Right hindlimb (tissue), 1 donor: Measurements from ENCODE around the gene SLC9A9.
"Not testable (repeated sequence)": the region's sequence is repeated elsewhere in the genome, so short reads cannot be mapped to it uniquely, and the experiment has no call there.

Source experiments
- DNase-seq: peaks from one replicate; pipeline ENCODE4 v3.0.0-alpha.2; 2018

SLC9A9 gene

GRCh38 chr3:143751643-143752178 is 96.6 kb downstream of the SLC9A9 start:
- DNase-seq: no peak

DNA sequence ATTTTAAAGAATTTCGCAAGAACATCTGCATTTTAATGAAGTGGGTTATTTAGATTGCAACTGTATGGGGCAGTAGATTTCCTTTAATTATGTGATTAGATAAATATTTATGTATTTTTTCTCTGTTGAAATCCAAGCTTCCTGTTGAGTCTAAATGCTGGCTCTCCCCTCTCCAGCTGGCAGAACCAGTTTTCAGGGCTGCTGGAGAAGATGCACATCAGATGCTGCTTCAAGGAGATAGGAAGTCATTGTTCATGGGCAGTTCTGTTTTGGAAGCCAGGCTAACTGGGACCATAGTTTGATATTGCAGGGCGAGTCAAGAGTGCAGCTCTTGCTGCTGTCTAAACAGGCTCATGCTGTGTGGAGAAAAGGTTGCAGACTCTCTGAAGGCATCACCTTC is 97.4 kb downstream of the SLC9A9 start:
- no peak for DNase-seq

GRCh38 chr3:143749926-143750325 is 98.3 kb downstream of the SLC9A9 start:
- DNase-seq: no peak

DNA sequence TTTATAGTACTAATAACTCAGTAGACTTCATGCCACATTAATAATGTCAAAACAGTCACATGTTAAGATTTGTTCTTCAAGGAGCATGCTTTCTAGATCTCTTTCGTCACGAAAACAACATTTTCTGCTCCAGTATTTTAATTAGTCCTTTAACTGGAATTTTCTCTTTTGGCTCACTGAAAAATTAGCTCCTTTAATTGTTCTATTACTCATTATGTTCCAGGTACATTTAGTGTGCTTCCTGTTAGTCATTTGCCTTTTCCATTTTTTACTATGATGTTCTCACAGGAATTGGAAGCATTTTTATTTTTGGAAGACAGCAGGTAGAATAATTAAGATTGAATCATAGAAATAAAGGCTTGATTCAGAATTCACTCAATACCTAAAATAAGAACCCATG is 111.2 kb downstream of the SLC9A9 start:
- DNase-seq: no peak

DNA sequence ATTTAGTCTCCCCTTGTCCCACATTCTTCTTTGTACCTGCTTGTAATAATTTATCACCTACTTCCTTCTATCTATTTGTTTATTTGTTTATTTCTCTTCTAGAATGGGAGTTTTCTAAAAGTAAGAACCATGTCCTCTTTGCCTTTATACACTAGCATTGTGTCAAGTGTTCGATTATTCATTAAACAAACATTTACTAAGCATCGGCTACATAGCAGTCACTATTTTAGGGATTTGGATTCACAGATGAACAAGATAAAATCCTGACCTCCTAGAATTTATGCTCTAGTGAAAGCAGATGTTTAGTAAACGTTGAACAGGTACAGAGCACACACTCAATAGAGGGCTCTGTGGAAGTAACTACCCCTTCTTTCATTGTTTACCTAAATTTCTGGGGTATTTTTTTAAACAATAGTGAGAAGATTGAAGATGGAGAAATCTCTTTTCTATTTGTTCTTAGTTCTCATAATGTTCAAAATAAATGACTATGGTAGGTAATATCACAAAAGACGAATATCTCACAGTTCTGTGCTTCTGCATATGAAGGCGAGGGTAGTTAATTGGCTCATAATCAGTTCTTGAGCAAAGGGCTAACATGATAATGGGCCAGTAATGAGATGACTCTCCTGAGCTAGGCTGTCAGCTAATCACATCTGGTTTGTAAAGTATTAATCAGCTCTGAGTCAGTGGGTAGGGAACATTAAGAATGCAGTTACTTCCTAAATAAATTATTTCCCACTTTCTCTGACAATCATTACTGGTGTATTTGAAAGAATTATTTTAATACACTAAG is 111.9 kb downstream of the SLC9A9 start:
- no peak for DNase-seq

GRCh38 chr3:143731776-143732175 is 116.5 kb downstream of the SLC9A9 start:
- no peak for DNase-seq

DNA sequence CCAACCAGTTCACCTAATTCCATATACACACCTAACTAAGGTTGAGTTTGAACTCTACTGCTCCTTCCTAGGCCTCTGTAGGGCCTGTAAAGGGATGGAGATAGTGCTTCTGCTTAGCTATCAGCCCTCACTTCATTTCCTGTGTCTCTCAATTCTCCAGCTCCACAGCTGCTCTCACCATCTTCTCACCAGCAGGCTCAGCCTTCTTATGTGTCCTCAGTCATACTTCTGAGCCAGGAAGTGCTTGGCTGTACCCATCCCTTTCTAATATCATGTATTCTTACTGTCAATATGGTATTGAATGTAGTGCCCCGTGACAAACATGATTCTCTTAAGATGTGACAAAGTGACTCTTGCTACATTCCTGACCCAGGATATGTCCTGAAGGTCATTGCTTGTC is 116.9 kb downstream of the SLC9A9 start:
- DNase-seq: no peak

DNA sequence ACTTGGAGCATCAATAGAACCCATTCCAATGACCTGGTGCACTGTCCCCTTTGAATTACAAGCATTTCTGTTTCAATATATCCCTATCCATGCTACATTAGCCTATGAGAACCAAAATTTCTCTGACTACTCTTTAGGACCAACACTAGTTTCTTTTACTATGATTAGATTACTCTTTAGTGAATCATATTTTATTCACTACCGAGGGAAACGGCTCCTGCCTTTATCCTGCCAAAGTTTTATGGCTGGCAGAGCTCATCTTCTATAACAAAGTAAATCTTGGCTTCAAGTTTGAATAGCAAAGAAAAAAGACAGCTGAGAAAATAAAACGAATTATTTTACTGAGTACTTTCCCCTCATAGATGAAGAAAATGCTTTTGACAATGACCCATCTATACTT is 120.9 kb downstream of the SLC9A9 start:
- DNase-seq: no peak

- no peak for DNase-seq
Observed at GRCh38 chr3:143726727-143727126, 121.5 kb downstream of the SLC9A9 start.

GRCh38 chr3:143720381-143720780 is 127.9 kb downstream of the SLC9A9 start:
- no peak for DNase-seq

DNA sequence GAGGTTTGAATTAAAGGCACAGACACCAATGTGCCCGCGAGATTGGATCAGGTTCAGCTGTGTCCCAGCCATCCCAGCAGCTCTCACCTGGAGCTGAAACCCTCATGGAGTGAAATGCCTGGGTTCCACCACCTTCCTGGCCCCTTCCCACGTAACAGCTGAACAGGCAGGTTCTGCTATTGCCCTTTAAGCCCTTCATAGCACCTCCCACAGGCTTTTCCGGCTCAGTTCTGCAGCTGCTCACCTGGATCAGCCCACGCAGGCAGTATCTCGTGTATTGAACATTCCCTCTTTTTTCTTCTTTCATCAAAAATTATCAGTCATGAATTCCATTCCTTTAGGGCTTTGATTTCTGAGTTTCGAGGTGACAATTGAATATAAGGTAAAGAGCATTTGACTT is 129.8 kb downstream of the SLC9A9 start:
- DNase-seq: no peak

GRCh38 chr3:143716731-143717130 is 131.5 kb downstream of the SLC9A9 start:
- DNase-seq: no peak

DNA sequence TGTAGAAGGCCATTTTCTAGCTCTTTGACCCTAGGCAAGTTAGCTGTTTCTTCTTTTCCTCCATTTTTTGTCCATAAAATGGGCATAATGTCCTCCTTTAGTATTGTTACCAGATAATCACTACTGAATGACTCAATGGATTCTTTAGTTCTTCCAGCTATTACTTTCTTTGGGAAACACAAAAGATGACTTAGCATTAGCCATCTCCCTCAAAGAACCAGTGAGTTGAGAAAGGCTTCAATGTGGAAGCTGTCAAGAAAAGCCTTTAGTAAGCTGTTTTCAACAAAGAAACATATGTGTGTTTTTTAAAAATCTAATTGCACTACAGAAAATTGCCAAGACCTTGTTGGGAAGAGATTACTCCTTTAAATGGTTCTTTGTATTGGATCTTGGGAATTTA is 135.7 kb downstream of the SLC9A9 start:
- no peak for DNase-seq

GRCh38 chr3:143707848-143708247 is 140.4 kb downstream of the SLC9A9 start:
- no peak for DNase-seq

GRCh38 chr3:143700431-143700975 is 147.8 kb downstream of the SLC9A9 start:
- DNase-seq: no peak

GRCh38 chr3:143699424-143699823 is 148.8 kb downstream of the SLC9A9 start:
- no peak for DNase-seq

GRCh38 chr3:143698682-143699303 is 149.5 kb downstream of the SLC9A9 start:
- no peak for DNase-seq

- no peak for DNase-seq
Observed at GRCh38 chr3:143697975-143698374, 150.3 kb downstream of the SLC9A9 start.

DNA sequence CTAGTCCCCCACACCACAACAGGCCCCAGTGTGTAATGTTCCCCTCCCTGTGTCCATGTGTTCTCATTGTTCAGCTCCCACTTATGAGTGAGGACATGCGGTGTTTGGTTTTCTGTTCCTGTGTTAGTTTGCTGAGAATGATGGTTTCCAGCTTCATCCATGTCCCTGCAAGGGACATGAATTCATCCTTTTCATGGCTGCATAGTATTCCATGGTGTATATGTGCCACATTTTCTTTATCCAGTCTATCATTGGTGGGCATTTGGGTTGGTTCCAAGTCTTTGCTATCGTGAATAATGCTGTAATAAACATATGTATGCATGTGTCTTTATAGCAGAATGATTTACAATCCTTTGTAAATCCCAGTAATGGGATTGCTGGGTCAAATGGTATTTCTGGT is 152.9 kb downstream of the SLC9A9 start:
- DNase-seq: not testable (repeated sequence)

- DNase-seq: no peak
Observed at GRCh38 chr3:143693506-143693905, 154.8 kb downstream of the SLC9A9 start.

- no peak for DNase-seq
Observed at GRCh38 chr3:143686638-143687197, 161.6 kb downstream of the SLC9A9 start.

- no peak for DNase-seq
Observed at GRCh38 chr3:143685491-143685890, 162.8 kb downstream of the SLC9A9 start.

- no peak for DNase-seq
Observed at GRCh38 chr3:143677430-143677829, 170.8 kb downstream of the SLC9A9 start.

DNA sequence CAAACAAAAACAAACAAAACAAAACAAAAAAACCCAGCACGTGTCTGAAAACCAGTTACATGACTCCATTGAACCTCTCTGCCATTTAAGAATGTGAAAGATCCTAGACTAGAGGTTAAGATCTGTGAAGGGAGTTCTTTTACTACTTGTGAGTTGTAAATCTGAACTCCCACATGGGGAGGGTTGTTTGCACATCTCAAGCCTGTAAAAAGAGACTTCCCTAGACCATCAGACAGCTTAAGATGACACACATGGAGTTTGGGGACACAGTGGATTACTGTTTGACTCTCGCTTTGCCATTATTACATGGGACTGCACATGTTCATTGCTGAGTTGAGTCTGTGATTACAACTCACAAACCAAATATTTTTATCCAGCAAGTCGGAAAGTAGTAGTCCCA is 171.5 kb downstream of the SLC9A9 start:
- DNase-seq: no peak
